GM12875 (cell line): ENCODE data around the gene ACVR1B.

Source experiments
- H3K4me3 ChIP-seq: one replicate; pipeline ENCODE4 v1.5.1; 2011; ENCODE audit warnings: low read depth, low read length, control low read depth
- TF ChIP-seq, protein P1 (sequence below): IDR thresholded peaks from 2 replicates; pipeline ENCODE4 v1.5.1; 2011; ENCODE audit warnings: low read depth, mild to moderate bottlenecking, control low read depth, inconsistent platforms, low read length, moderate library complexity, borderline replicate concordance; ENCODE audit not compliant: insufficient read depth

ACVR1B gene

GRCh38 chr12:52045794-52046199 is 94.3 kb downstream of the ACVR1B start:
- TF ChIP-seq, protein P1, sequence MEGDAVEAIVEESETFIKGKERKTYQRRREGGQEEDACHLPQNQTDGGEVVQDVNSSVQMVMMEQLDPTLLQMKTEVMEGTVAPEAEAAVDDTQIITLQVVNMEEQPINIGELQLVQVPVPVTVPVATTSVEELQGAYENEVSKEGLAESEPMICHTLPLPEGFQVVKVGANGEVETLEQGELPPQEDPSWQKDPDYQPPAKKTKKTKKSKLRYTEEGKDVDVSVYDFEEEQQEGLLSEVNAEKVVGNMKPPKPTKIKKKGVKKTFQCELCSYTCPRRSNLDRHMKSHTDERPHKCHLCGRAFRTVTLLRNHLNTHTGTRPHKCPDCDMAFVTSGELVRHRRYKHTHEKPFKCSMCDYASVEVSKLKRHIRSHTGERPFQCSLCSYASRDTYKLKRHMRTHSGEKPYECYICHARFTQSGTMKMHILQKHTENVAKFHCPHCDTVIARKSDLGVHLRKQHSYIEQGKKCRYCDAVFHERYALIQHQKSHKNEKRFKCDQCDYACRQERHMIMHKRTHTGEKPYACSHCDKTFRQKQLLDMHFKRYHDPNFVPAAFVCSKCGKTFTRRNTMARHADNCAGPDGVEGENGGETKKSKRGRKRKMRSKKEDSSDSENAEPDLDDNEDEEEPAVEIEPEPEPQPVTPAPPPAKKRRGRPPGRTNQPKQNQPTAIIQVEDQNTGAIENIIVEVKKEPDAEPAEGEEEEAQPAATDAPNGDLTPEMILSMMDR, result no peak

More at GRCh38 chr12:52045794-52046199, 94.3 kb downstream of the ACVR1B start:
- no peak overlapping the region for H3K4me3 ChIP-seq
